CD4-positive, alpha-beta T cell (primary cell): Measurements from ENCODE around the gene TPBG. TPM values are rescaled to one million over a fixed set of nuclear protein-coding genes. Genes with fewer than 3 reads are reported as not detected.

Experiments used
- ATAC-seq: fragments of 200-7000 bp; cut with Tn5 transposase; one replicate; pipeline ENCODE4 v1.10.0; 2022; ENCODE audit warnings: mild to moderate bottlenecking; ENCODE audit not compliant: poor library complexity
- CTCF ChIA-PET: fragments of 350-600 bp; sonication (Branson Sonifier 250); formaldehyde crosslinking; loops from one replicate; lab custom pipeline; 2021; ENCODE audit warnings: antibody characterized with exemption, inconsistent platforms; lab: Charles Lee
- POLR2A ChIA-PET: fragments of 350-600 bp; sonication (Branson Sonifier 250); formaldehyde crosslinking; loops from one replicate; lab custom pipeline; 2021; ENCODE audit warnings: antibody characterized with exemption, inconsistent platforms; lab: Charles Lee
- DNase-seq, 14 experiments: peaks; one replicate each; pipeline ENCODE4 v3.0.0-alpha.2; 2013 to 2020; ENCODE audit warnings: mixed read lengths in 2 of 14
- H3K27ac ChIP-seq, 2 donors: one replicate each; pipeline versions ENCODE4 v1.5.1 to v1.7.0; 2013; ENCODE audit warnings: low read length in 2 of 2, low read depth in 1 of 2, mild to moderate bottlenecking in 1 of 2
- H3K27me3 ChIP-seq, 2 experiments: 1 replicate in 1 of 2; 2 replicates in 1 of 2; pipeline versions ENCODE4 v1.6.1 to v1.7.0; 2013; ENCODE audit warnings: low read length in 2 of 2, control low read depth in 1 of 2, mild to moderate bottlenecking in 1 of 2, moderate library complexity in 1 of 2; ENCODE audit not compliant: insufficient read depth in 2 of 2, control insufficient read depth in 1 of 2
- H3K36me3 ChIP-seq: one replicate; pipeline ENCODE4 v1.6.1; 2013; ENCODE audit warnings: low read length, control low read depth; ENCODE audit not compliant: insufficient read depth
- H3K4me1 ChIP-seq: one replicate; pipeline ENCODE4 v1.6.1; 2013; ENCODE audit warnings: low read length, control low read depth; ENCODE audit not compliant: insufficient read depth
- H3K4me3 ChIP-seq: one replicate; pipeline ENCODE4 v1.5.1; 2013; ENCODE audit warnings: mild to moderate bottlenecking, low read length, moderate library complexity
- H3K9me3 ChIP-seq, 2 experiments: 1 replicate in 1 of 2; 2 replicates in 1 of 2; pipeline versions ENCODE4 v1.6.1 to v1.7.0; 2013; ENCODE audit warnings: low read length in 2 of 2, mild to moderate bottlenecking in 2 of 2, control low read depth in 1 of 2, moderate library complexity in 1 of 2; ENCODE audit not compliant: control insufficient read depth in 1 of 2, insufficient read depth in 1 of 2
- H3K27ac Mint-ChIP-seq: one replicate; pipeline ENCODE4 v1.8.0; 2020; ENCODE audit warnings: mixed read lengths
- H3K27me3 Mint-ChIP-seq: one replicate; pipeline ENCODE4 v1.8.0; 2021; ENCODE audit warnings: mixed read lengths
- H3K36me3 Mint-ChIP-seq: one replicate; pipeline ENCODE4 v1.8.0; 2021; ENCODE audit warnings: low read depth, mixed read lengths
- H3K4me1 Mint-ChIP-seq: one replicate; pipeline ENCODE4 v1.8.0; 2021; ENCODE audit warnings: low read depth, mixed read lengths
- H3K4me3 Mint-ChIP-seq: one replicate; pipeline ENCODE4 v1.8.0; 2020; ENCODE audit warnings: mild to moderate bottlenecking, mixed read lengths
- H3K9me3 Mint-ChIP-seq: one replicate; pipeline ENCODE4 v1.8.0; 2020; ENCODE audit warnings: mixed read lengths
- CTCF ChIP-seq: fragments of 200-600 bp; IDR thresholded peaks from one replicate; pipeline ENCODE4 v1.8.0; 2022; ENCODE audit warnings: antibody characterized with exemption, mild to moderate bottlenecking
- intact Hi-C, 2 experiments: fragments of 100-400 bp; cut with DNase I in 1 of 2; cut with micrococcal nuclease in 1 of 2; formaldehyde crosslinking; loops; one replicate each; pipeline versions ENCODE4 v1.15.1 to v1.9.0; 2023 to 2025; cut with DNase I, micrococcal nuclease
- total RNA-seq, 174 experiments: library from RNA in 2 of 174; stranded (reverse) in 2 of 174; gene quantifications; one replicate each; pipeline ENCODE4 v1.2.3 and lab custom pipeline; 2021 to 2026

TPBG gene
- total RNA-seq, 2 experiments from 2014 or later = 0.36 to 0.56 TPM

GRCh38 chr6:82372656-82373055 is 9.0 kb downstream of the TPBG start:
- no peak overlapping the region for H3K27ac ChIP-seq
- Mint-ChIP-seq H3K4me1 (no peaks in the 10 kb centered on the region), H3K9me3 (peaks cover 2% of the 10 kb centered on the region), H3K27me3 (peaks cover 24% of the 10 kb centered on the region), H3K4me3 (no peak overlapping the region), H3K36me3 (no peaks in the 10 kb centered on the region), H3K27ac (no peak overlapping the region)
- no peaks in the 10 kb centered on the region for H3K9me3 ChIP-seq
- H3K4me1 ChIP-seq = no peaks in the 10 kb centered on the region
- CTCF ChIA-PET = no interaction called here
- no peak overlapping the region for H3K4me3 ChIP-seq
- TF ChIP-seq CTCF = no peak
- intact Hi-C loops = no loop called here
- H3K27me3 ChIP-seq = peaks cover 0 to 17% of the 10 kb centered on the region in 2 experiments
- ATAC-seq (no peak), DNase-seq (no peak)
- no peaks in the 10 kb centered on the region for H3K36me3 ChIP-seq
- POLR2A ChIA-PET = no interaction called here

GRCh38 chr6:82374516-82374915 is 10.9 kb downstream of the TPBG start:
- Mint-ChIP-seq H3K36me3 (no peaks in the 10 kb centered on the region), H3K27me3 (peaks cover 26% of the 10 kb centered on the region), H3K27ac (no peak overlapping the region), H3K9me3 (peaks cover 2% of the 10 kb centered on the region), H3K4me3 (no peak overlapping the region), H3K4me1 (no peaks in the 10 kb centered on the region)
- Histone ChIP-seq H3K4me1 (no peaks in the 10 kb centered on the region), H3K36me3 (no peaks in the 10 kb centered on the region), H3K4me3 (no peak overlapping the region), H3K27ac (no peak overlapping the region), H3K27me3 (peaks cover 0 to 7% of the 10 kb centered on the region in 2 experiments), H3K9me3 (no peaks in the 10 kb centered on the region)
- no peak for ATAC-seq
- intact Hi-C loops = no loop called here
- ChIA-PET CTCF (no interaction called here), POLR2A (no interaction called here)
- no peak for TF ChIP-seq CTCF
- no peak for DNase-seq

GRCh38 chr6:82376636-82377035 is 13.0 kb downstream of the TPBG start:
- H3K9me3 ChIP-seq = no peaks in the 10 kb centered on the region
- DNase-seq (no peak), ATAC-seq (no peak)
- CTCF ChIA-PET = no interaction called here
- H3K27me3 Mint-ChIP-seq = peaks cover 16% of the 10 kb centered on the region
- H3K27ac ChIP-seq = no peak overlapping the region
- no peaks in the 10 kb centered on the region for H3K4me1 ChIP-seq
- H3K36me3 Mint-ChIP-seq = no peaks in the 10 kb centered on the region
- H3K27ac Mint-ChIP-seq = no peak overlapping the region
- intact Hi-C loops = no loop called here
- no peak overlapping the region for H3K4me3 Mint-ChIP-seq
- H3K4me3 ChIP-seq = no peak overlapping the region
- H3K4me1 Mint-ChIP-seq = no peaks in the 10 kb centered on the region
- POLR2A ChIA-PET = no interaction called here
- H3K36me3 ChIP-seq = no peaks in the 10 kb centered on the region
- H3K27me3 ChIP-seq = peaks cover 0 to 5% of the 10 kb centered on the region in 2 experiments
- H3K9me3 Mint-ChIP-seq = peaks cover 2% of the 10 kb centered on the region
- no peak for TF ChIP-seq CTCF
